HK-2 (cell line): ENCODE data around the gene DTX3.
A peak's percentile ranks its signal among the peaks of the same experiment; 100 is the strongest.
"Not testable (repeated sequence)": the region's sequence is repeated elsewhere in the genome, so short reads cannot be mapped to it uniquely, and the experiment has no call there.

Source experiments
- DNase-seq: peaks from one replicate; pipeline ENCODE4 v3.0.0-alpha.2; 2018; ENCODE audit not compliant: unreplicated experiment

Gene DTX3, protein sequence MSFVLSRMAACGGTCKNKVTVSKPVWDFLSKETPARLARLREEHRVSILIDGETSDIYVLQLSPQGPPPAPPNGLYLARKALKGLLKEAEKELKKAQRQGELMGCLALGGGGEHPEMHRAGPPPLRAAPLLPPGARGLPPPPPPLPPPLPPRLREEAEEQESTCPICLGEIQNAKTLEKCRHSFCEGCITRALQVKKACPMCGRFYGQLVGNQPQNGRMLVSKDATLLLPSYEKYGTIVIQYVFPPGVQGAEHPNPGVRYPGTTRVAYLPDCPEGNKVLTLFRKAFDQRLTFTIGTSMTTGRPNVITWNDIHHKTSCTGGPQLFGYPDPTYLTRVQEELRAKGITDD

DNA sequence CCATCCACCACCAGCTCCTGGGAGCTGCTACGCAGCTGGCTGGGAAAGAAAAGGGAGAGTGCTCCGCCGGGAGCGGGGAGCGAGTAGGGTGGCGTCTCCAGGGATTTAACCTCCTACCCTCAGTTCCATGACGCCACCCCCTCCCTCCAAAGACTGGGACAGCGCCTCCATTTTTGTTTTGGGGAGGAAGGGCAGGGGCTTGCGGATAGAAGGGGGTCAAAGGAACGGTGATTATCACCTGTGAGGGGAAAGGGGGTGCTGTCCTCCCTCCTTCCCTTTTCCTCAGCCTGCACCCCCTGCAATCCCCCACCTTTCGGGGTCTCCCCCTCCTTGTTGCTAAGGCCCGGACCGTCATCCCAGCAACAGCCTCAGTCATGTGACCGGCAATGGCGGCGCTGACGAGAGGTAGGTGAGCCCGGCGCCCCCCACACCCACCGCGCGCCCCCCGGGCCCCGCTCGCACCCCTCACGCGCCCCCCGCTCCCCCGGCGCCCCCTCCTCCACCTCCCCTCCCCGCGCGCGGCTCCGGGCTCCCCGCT is at the start of gene DTX3:
Gene DTX3 (plus strand): TSS at position 371 of the 538 bp plus-strand sequence. CDS start 1,694 bp downstream, outside the sequence.
- DNase-seq: peak; percentile 43

DNA sequence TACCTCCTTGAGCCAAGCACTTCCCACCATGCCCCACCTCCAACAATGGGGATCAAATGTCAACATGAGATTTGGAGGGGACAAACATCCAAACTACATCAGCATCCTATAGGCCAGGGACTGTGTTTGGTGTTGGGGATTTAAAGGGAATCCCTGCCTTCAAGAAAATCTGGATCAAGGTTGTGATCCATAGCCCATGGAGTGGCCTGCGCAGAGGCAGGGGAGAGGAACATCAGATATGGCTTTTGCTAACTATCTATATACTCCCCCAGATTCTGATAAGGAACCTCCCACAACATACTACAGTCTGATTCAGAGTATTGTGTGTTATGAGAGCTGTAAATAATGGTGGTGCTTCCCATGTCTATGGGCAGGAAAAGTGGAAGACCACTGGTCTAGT is 49.7 kb upstream of the DTX3 start:
- DNase-seq: no peak

DNA sequence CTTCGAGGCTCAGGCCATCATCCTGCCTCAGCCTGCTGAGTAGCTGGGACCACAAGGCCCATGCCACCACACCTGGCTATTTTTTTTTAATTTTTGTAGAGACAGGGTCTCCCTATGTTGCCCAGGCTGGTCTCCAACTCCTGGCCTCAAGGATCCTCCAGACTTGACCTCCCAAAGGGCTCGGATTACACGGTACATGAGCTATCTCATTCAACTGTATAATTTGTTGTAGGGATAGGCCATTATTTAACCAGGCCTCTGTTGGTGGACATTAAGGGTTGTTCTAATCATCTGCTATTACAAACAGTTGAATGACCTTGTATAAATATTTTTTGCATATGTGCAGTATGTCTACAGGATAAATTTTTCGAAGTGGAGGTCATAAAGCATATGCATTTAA is 45.8 kb upstream of the DTX3 start:
- DNase-seq: no peak

DNA sequence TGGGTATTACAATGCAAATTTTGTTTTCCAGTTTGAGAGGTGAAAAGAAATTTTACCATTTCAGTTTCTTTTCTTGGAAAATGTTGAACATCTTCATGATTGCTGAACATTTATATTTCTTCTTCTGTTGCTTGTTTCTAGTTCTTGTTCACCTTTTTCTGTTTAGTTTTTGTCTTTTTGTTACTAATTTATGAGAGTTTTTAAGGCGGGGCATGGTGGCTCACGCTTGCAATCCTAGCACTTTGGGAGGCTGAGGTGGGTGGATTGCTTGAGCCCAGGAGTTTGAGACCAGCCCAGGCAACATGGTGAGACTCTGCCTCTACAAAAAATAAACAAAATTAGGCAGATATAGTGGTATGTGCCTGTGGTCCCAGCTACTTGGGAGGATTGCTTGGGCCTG is 44.1 kb upstream of the DTX3 start:
- no peak for DNase-seq

DNA sequence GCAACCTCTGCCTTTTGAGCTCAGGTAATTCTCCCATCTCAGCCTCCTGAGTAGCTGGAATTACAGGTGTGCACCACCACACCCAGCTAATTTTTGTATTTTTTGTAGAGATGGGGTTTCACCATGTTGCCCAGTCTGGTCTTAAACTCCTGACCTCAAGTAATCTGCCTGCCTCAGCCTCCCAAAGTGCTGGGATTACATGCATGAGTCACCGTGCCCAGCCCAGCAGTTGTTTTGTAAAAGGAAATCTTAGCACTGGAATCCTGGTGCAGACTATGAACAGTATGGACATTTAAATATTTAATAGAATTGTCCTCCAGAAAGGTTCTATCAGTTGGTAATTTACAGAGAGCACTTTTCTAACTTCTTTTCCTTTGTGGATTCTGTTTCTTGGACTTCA is 43.5 kb upstream of the DTX3 start:
- not testable (repeated sequence) for DNase-seq

DNA sequence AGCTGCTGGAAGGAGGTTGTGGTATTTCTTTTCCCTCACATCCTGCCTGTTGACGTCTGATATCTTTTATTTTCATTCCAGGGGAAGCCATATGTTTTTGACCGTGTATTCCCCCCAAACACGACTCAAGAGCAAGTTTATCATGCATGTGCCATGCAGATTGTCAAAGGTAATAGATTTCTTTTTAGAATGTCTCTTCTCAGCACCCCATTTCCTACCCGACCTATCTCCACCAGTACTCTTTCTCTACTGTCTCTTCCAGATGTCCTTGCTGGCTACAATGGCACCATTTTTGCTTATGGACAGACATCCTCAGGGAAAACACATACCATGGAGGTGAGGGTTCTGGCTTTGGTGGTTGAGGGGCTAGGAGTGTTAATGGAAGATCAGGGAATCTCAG is 41.3 kb upstream of the DTX3 start:
- no peak for DNase-seq

DNA sequence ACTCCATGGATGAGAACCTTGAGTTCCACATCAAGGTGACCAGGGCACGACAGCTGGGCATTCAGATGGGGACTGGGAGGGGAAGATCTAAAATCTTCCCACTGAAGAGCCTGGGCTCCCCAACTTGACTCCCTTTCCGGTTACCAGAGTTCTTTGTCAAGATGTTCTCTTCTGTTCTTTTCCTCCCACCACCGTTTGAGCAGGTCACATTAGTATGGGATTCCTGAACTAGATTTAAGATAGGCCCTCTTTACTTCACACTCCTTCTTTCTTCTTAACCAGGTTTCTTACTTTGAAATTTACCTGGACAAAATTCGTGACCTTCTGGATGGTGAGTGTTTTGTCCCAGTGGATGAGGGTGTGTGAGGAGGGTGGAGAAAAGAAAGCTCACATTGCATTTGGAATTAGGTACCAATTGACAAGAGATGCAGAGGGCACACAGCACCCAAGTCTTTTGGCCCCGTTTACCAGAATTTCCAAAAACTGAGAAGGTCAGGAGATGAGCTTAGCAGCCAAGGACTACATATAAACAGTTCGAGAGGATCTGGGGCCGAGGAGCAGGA is 40.4 kb upstream of the DTX3 start:
- DNase-seq: no peak

DNA sequence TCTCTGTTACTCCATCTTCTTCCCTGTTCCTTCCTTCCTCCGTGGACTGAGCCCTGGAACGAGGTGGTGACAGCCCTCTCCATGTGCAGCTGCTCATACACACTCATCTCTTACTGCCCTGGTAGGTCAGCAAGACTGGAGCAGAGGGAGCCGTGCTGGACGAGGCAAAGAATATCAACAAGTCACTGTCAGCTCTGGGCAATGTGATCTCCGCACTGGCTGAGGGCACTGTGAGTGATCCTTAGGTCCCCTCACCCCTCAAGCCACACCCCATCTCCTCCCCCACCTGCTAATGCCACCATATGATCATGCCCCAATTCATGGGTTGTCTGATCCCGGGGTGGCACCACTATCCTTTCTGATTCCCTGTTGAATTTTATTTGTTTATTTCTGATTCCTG is 35.8 kb upstream of the DTX3 start:
- DNase-seq: no peak

DNA sequence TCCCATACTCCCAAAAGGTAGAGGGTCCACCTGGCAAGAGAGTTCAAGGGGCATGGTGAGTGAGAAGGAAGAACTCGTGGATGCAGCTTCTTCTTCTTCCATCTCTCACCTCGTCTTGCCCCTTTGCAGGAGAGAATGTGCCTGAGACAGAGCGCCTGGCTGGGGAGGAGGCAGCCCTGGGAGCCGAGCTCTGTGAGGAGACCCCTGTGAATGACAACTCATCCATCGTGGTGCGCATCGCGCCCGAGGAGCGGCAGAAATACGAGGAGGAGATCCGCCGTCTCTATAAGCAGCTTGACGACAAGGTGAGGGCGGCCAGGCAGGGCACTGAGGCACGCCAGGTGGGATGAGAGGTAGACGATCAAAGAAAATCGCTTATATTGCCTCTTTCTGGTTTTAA is 34.8 kb upstream of the DTX3 start:
- no peak for DNase-seq

DNA sequence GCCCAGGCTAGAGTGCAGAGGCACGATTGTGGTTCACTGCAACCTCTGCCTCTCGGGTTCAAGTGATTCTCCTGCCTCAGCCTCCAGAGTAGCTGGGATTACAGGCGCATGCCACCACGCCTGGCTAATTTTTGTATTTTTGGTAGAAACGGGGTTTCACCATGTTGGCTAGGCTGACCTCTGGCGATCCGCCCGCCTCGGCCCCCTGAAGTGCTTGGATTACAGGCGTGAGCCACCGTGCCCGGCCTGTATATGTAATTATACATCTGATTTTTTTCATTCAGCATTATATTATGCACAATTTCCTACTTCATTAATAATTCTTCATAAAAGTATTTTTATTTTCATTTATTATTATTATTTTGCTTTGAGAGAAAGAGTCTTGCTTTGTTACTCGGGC is 34.2 kb upstream of the DTX3 start:
- not testable (repeated sequence) for DNase-seq

DNA sequence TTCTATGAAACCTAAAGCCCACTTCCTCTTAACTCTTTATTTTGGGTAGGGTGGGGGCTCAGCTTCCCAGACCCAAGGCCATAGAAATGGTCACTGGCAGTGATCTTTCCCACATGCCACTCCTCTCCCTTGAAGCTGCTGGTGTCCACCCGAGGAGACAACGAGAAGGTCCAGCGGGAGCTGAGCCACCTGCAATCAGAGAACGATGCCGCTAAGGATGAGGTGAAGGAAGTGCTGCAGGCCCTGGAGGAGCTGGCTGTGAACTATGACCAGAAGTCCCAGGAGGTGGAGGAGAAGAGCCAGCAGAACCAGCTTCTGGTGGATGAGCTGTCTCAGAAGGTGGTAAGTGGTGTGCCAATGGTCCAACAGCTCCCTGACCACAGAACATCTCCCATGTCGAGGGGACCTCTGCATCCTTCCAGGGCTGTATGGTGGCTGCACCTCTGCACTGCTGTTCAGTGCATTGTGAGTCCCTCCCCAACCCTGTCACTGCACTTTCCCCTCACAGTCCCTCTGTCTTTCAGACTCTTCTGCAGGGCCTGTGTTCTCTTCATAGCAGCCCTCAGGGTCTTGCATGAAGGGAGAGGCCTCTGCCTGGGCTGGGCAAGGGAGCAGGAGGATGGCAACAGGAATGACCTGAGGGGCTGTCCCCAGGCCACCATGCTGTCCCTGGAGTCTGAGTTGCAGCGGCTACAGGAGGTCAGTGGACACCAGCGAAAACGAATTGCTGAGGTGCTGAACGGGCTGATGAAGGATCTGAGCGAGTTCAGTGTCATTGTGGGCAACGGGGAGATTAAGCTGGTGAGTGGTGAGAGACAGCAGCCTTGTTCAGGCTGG is 32.5 kb upstream of the DTX3 start:
- no peak for DNase-seq

DNA sequence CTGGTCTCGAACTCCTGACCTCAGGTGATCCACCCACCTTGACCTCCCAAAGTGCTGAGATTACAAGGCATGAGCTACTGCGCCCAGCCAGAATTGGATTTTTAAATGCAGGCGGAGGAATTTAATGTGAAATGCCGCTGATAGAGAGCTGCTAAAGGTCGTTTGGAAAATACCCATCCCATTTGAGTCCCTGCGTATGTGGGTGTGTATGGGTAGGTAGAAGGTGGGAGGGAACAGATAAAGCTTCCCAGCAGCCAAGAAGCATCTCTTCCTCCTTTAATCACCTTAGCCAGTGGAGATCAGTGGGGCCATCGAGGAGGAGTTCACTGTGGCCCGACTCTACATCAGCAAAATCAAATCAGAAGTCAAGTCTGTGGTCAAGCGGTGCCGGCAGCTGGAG is 29.8 kb upstream of the DTX3 start:
- DNase-seq: no peak

DNA sequence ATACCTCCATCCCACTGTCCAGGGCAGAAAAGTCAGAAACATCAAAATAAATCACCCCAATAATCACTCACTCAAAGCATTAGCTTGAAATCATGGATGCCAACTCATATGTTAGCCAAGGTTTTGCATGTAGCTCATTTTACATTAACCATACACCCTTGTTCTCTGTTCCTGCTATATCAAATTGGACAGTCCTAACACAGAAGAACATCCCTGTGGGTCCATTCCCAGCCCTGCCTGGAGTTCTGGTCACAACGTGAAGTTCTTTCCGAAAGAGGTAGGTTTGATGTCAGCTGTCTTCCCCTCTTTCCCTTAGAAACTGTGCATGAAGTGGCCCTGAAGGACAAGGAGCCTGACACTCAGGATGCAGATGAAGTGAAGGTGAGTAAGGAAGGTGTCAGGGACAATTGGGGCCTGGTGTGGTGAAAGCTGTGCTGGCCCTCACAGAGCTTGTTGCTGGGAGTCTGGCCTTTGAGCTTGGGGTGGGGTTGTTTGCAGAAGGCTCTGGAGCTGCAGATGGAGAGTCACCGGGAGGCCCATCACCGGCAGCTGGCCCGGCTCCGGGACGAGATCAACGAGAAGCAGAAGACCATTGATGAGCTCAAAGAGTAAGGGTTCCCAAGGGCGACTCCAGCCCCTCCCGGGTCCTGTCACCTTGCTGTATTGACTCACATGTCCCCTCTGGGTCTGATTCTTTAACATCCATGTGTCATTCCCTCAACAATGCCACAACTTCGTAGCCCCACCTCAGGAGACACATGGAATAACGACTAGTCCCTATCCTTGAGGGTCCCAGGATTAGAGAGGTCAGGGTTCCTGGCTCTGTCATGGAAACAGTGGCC is 28.6 kb upstream of the DTX3 start:
- no peak for DNase-seq

DNA sequence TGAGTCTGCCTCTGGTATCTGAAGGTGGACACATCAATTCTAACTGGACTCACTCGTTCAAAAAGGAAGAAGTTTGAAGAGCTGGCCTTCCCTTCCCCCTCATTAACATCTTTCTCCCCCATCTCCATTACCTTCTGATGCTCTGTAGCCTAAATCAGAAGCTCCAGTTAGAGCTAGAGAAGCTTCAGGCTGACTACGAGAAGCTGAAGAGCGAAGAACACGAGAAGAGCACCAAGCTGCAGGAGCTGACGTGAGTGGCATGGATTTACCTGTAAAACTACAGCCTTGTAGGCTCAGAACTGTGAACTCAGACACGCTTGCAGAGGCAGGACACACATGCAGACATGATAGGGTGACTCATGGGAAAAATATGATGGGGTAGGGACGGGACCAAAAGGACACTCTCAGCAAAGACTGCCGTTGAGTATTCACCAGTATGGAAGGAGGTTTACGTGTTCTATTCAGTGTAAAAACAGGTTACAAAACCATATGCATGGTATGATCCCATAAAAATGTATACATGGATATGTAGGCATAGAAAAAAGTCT is 27.9 kb upstream of the DTX3 start:
- DNase-seq: no peak

DNA sequence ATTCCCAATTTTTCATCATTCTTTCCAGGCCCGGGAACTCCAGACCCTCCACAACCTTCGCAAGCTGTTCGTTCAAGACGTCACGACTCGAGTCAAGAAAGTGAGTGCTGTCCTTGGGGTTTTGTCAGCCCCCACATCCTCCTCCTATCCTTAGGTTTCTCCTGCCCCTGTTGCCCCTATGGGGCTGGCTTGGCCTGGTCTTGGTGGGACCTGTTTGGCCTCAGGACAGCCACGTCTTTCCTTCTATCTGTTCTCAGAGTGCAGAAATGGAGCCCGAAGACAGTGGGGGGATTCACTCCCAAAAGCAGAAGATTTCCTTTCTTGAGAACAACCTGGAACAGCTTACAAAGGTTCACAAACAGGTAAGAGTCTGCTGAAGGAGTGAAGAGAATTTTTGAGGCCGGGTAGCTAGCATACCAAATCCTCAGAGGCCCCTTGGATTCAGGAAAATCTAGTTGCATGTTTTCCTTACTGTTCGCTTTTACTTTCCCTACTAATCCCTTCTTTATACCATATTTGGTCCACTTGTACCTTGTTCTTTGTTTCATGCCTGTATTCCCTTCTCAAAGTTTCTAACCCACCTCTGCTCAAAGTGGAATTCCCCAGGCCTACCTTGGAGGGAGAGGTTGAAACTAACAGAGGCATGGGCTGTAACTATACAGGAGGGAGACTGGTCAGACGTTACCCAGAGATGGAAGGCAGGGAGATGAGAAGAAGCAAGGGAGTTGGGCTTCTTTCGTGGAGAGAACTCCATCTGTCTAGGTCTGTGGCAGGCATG is 26.5 kb upstream of the DTX3 start:
- DNase-seq: no peak

DNA sequence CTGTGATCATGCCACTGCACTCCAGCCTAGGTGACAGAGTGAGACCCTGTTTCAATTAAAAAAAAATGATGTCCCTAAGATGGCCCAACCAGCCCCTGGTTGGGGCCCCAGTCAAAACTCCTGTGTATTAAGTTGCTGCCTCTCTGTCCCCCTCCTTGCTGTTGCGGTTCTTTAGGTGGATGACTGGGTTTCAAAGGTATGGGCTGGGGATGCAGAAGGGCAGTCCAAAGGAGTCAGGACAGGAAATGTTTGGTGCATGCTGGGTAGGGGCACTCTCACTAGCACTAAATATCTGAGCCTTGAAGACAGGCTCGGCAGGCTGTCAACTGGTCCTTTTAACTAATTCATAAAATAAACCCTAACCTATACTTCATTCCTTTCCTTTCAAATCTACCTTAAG is 25.6 kb upstream of the DTX3 start:
- DNase-seq: no peak

DNA sequence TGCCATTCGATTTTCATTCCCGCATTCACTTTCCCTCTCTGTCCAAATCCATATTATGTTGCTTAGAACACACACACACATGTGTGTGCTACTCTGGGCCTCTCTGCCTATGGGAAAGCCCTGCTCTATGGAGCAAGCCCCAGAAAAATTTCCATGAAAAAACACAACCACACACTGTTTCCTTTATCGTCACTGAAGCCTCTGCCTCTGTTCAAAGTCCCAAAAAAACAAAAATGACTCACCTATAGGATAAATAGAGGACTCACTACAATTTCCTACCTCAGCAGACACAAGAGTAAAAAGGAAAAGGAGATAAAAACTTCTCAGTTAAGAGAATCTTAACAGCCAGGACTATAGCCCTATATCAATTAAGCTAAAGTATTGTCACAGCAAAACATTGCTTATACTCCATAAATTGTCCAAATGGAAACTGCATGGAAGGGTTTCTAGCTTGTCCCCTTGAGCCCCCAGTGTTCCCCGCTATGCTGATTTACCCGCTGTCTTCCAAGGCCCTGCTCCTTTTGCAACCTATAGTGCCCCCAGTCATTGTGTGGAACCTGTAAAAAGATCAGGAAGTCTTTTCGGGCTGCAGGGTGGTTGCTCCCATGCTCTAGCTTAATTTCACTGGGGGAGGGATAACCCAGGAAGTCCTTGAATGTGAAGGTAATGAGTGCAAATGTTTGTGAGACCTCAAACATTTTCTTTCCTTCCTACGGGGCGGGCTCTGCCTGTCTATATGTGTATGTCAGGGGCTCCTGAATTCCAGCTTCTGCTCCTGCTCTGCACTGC is 24.8 kb upstream of the DTX3 start:
- DNase-seq: no peak

DNA sequence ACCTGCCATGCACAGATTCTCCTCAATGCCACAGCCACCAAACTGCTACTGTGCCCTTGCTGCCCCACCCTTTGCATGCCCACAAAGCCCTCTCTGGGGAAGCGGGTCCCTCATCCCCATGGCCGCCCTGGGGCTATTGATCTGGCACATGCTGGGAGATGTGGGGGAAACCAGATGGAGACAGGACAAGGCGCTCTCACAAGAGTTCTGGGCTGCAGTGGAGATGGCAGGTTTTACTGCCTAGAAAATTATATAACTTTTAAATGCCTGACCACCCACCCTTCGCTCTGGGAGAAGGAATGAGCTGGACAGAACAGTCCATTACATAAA is 24.2 kb upstream of the DTX3 start:
- no peak for DNase-seq

DNA sequence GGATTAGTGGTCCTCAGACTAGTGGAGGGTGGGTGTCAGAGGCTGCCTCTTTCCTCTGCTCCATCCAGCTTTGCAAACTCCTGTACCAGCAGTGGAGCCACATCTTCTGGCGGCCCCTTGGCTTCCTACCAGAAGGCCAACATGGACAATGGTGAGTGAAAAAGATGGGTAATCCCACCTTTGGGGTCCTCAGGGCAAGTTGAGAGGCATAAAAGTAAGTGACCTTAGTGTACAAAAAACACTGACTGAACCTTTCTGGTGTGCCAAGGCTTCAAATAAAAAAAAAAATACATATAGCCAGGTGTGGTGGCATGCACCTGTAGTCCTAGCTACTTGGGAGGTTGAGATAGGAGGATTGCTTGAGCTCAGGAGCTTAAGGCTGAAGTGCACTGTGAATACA is 22.8 kb upstream of the DTX3 start:
- no peak for DNase-seq

DNA sequence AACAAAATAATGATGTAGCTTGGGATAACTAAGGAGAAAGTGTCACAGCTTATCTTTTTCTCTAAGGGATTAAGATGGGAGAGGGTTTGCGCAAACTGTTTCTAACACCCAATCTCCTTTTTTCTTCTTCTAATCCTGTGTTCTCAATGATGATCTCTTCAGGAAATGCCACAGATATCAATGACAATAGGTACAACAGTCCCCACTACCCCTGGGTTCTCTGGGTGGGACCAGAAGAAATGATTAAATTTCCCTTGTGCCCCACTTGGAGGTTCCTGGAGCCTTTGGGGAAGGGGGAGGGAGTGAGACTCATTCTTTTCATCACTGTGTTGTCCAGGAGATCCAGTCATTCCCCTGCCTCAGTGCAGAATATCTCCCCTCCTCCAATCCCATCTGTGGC is 22.2 kb upstream of the DTX3 start:
- no peak for DNase-seq
